Posterior cingulate gyrus (tissue), 11 donors: Measurements from ENCODE around the gene MBTD1.
"Not testable (repeated sequence)": the region's sequence is repeated elsewhere in the genome, so short reads cannot be mapped to it uniquely, and the experiment has no call there.

ENCODE experiments used
- DNase-seq, 10 donors: peaks; one replicate each; pipeline versions ENCODE4 v3.0.0 to v3.0.0-alpha.2; 2020 to 2021; ENCODE audit warnings: mixed read lengths in 3 of 10
- intact Hi-C: fragments of 100-400 bp; cut with DNase I; formaldehyde crosslinking; loops from one replicate; pipeline ENCODE4 v1.15.1; 2023

The MBTD1 gene

GRCh38 chr17:51200295-51200694 lies 59.6 kb downstream of the MBTD1 start:
- no peak for DNase-seq
- intact Hi-C loops = no loop called here

- DNase-seq = no peak
- intact Hi-C loops = no loop called here
These were observed 62.1 kb downstream of the MBTD1 start for GRCh38 chr17:51197754-51198153.

- intact Hi-C loops = no loop called here
- no peak for DNase-seq
These were observed 68.0 kb downstream of the MBTD1 start for GRCh38 chr17:51191895-51192294.

- intact Hi-C loops = no loop called here
- no peak for DNase-seq
These were observed 70.2 kb downstream of the MBTD1 start for GRCh38 chr17:51189628-51190027.

- intact Hi-C loops = no loop called here
- no peak for DNase-seq
These were observed 70.7 kb downstream of the MBTD1 start for GRCh38 chr17:51189162-51189561.

GRCh38 chr17:51188271-51188833 lies 71.5 kb downstream of the MBTD1 start:
- intact Hi-C loops = no loop called here
- DNase-seq = no peak

- peak in 1 of 10 donors; percentile 77 for DNase-seq
- intact Hi-C loops = no loop called here
These were observed 74.0 kb downstream of the MBTD1 start for GRCh38 chr17:51185763-51186332.

- DNase-seq = no peak
- intact Hi-C loops = no loop called here
These were observed 75.7 kb downstream of the MBTD1 start for GRCh38 chr17:51184124-51184523.

- DNase-seq = no peak
- intact Hi-C loops = no loop called here
These were observed 79.4 kb downstream of the MBTD1 start for GRCh38 chr17:51180486-51180885.

- intact Hi-C loops, DNase-seq: not testable (repeated sequence)
These were observed 87.8 kb downstream of the MBTD1 start for GRCh38 chr17:51172030-51172429.

GRCh38 chr17:51170736-51171135 lies 89.1 kb downstream of the MBTD1 start:
- intact Hi-C loops = no loop called here

GRCh38 chr17:51169340-51169739 lies 90.5 kb downstream of the MBTD1 start:
- DNase-seq = no peak
- intact Hi-C loops = no loop called here

More at GRCh38 chr17:51170736-51171135, 89.1 kb downstream of the MBTD1 start:
- no peak for DNase-seq

- DNase-seq = peak in 7 of 10 donors; percentile 25 to 90 (median 46)
- intact Hi-C loops = loop anchor here (2.0 kb wide), 1 partner anchor 94 kb away; the partner anchor contains the start of genes MBTD1 and UTP18
These were observed 92.6 kb downstream of the MBTD1 start for GRCh38 chr17:51166987-51167931.

GRCh38 chr17:51166198-51166986 lies 93.5 kb downstream of the MBTD1 start, which contains the start of gene NME2:
Gene NME2 (plus strand): TSS chr17:51166411. CDS start chr17:51166831, 420 bp downstream.
- DNase-seq = peak; percentile 61 to 97 (median 78)
- intact Hi-C loops = loop anchor here (2.0 kb wide), 1 partner anchor 94 kb away; the partner anchor contains the start of genes MBTD1 and UTP18

- peak in 4 of 10 donors; percentile 8 to 84 (median 76) for DNase-seq
- intact Hi-C loops = loop anchor here (2.0 kb wide), 1 partner anchor 95 kb away; the partner anchor contains the start of genes MBTD1 and UTP18
These were observed 94.1 kb downstream of the MBTD1 start for GRCh38 chr17:51165680-51166197.

GRCh38 chr17:51164911-51165679 lies 94.8 kb downstream of the MBTD1 start:
- no peak for DNase-seq
- intact Hi-C loops = no loop called here

GRCh38 chr17:51161541-51161940 lies 98.3 kb downstream of the MBTD1 start:
- DNase-seq = no peak
- intact Hi-C loops = no loop called here

GRCh38 chr17:51159604-51160003 lies 100.2 kb downstream of the MBTD1 start:
- intact Hi-C loops = loop anchor here (10.0 kb wide), 1 partner anchor 305 kb away; no protein-coding TSS in a partner anchor
- DNase-seq = no peak

GRCh38 chr17:51155416-51155815 lies 104.4 kb downstream of the MBTD1 start:
- DNase-seq = no peak
- intact Hi-C loops = loop anchor here (10.0 kb wide), 1 partner anchor 301 kb away; no protein-coding TSS in a partner anchor
